ENCODE data around the gene EFNA3.

The EFNA3 gene

DNA sequence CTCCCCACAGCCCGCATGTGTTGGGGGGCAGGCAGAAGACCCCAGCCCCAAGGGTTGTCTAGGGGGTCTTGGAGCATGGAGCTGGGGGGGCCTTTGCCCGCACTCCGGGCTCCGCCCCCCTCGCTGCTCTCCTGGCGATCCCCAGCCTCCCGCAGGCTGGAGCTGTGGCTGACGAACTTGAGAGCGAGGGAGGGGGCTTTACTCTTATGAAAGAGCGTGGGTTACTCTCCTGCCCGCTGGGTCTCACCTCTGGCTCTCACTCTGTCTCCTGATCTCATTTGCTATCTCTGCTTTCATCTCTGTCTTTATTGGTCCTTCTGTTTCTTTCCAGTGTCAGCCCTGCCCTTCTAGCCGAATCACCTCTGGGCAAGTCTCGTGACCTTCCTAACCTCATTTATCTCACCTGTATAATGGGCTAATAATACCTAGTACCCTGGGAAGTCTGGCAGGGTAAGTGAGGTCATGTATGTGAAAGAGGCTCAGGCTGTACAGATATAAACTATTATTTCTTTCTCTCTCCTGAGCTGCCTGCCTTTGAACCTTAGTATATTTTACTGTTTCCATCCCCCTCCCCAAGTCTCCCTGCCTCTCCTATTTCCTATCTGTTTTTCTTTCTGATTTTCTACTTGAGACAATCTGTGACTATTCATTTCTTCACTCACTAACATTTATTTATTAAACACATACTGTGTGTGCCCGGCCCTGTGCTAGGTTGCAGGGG lies 14.4 kb upstream of the EFNA3 start (continued):
- no peak for TF ChIP-seq KLF10 (tag by site-specific recombination; IDR thresholded peaks at IDR 0.05)
- no peak for TF ChIP-seq ZNF404 (tag by site-specific recombination; IDR thresholded peaks at IDR 0.05)
- TF ChIP-seq GLIS1 (tag by site-specific recombination; IDR thresholded peaks at IDR 0.05) = peak; percentile 79
- peak; percentile 67 for TF ChIP-seq ZIC2 (tag by site-specific recombination; IDR thresholded peaks at IDR 0.05)
- TF ChIP-seq, protein P1, sequence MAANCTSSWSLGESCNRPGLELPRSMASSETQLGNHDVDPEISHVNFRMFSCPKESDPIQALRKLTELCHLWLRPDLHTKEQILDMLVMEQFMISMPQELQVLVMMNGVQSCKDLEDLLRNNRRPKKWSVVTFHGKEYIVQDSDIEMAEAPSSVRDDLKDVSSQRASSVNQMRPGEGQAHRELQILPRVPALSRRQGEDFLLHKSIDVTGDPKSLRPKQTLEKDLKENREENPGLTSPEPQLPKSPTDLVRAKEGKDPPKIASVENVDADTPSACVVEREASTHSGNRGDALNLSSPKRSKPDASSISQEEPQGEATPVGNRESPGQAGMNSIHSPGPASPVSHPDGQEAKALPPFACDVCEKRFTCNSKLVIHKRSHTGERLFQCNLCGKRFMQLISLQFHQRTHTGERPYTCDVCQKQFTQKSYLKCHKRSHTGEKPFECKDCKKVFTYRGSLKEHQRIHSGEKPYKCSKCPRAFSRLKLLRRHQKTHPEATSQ (tag by site-specific recombination; IDR thresholded peaks at IDR 0.05) = no peak
- TF ChIP-seq KLF7 (tag by site-specific recombination; IDR thresholded peaks at IDR 0.05; ENCODE audit: borderline replicate concordance) = peak; percentile 52; the same call in 1 of the 2 replicates
- peak; percentile 47 for TF ChIP-seq ZNF24 (tag by site-specific recombination; IDR thresholded peaks at IDR 0.05)
- TF ChIP-seq ZNF654 (tag by site-specific recombination; IDR thresholded peaks at IDR 0.05; ENCODE audit: low read depth) = no peak
- peak; percentile 22; the same call in 1 of the 2 replicates for TF ChIP-seq ZNF366 (tag by site-specific recombination; conservative IDR thresholded peaks at IDR 0.05)
- no peak for TF ChIP-seq OSR2 (tag by site-specific recombination; IDR thresholded peaks at IDR 0.05)
- TF ChIP-seq, protein P2, sequence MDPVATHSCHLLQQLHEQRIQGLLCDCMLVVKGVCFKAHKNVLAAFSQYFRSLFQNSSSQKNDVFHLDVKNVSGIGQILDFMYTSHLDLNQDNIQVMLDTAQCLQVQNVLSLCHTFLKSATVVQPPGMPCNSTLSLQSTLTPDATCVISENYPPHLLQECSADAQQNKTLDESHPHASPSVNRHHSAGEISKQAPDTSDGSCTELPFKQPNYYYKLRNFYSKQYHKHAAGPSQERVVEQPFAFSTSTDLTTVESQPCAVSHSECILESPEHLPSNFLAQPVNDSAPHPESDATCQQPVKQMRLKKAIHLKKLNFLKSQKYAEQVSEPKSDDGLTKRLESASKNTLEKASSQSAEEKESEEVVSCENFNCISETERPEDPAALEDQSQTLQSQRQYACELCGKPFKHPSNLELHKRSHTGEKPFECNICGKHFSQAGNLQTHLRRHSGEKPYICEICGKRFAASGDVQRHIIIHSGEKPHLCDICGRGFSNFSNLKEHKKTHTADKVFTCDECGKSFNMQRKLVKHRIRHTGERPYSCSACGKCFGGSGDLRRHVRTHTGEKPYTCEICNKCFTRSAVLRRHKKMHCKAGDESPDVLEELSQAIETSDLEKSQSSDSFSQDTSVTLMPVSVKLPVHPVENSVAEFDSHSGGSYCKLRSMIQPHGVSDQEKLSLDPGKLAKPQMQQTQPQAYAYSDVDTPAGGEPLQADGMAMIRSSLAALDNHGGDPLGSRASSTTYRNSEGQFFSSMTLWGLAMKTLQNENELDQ (tag by site-specific recombination; IDR thresholded peaks at IDR 0.05; ENCODE audit: low read depth) = no peak
- TF ChIP-seq, protein P3, sequence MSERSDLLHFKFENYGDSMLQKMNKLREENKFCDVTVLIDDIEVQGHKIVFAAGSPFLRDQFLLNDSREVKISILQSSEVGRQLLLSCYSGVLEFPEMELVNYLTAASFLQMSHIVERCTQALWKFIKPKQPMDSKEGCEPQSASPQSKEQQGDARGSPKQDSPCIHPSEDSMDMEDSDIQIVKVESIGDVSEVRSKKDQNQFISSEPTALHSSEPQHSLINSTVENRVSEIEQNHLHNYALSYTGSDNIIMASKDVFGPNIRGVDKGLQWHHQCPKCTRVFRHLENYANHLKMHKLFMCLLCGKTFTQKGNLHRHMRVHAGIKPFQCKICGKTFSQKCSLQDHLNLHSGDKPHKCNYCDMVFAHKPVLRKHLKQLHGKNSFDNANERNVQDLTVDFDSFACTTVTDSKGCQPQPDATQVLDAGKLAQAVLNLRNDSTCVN (tag by site-specific recombination; optimal IDR thresholded peaks at IDR 0.05) = peak; percentile 1
- no peak for TF ChIP-seq ZNF354C (tag by site-specific recombination; IDR thresholded peaks at IDR 0.05; ENCODE audit: borderline replicate concordance, low read depth)
- no peak for TF ChIP-seq ZNF433 (tag by site-specific recombination; IDR thresholded peaks at IDR 0.05; ENCODE audit: low read depth)
- TF ChIP-seq ZEB2 (tag by site-specific recombination; IDR thresholded peaks at IDR 0.05) = peak; percentile 11

DNA sequence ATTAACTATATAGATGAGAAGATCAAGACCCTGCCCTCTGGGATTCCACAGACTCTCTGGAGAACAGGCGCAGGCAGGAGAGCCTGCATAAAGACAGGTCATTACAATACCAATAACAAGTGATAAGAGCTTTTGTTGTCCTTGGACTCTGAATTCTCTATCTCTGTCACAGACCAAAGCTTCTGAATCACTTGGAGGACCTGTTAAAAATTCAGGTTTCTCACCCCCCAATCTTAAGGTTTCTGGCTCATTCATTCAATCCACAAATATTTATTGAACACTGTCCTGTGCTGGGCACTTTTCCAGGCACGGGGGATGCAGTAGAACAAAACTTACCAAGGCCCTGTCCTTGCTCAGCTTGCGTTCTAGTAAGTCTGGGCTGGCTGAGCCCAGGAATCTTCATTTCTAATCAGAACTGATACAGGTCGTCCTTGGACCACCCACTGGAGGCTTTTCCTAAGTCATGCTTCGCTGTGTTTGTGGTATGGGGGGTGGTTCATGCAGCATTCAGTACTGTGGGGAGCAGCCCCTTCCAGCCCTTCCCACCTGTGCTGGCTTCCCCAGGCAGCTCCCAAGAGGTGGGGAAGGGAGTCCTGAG lies 13.7 kb upstream of the EFNA3 start:
- Histone ChIP-seq H3K4me1 (ENCODE audit: control insufficient read depth, insufficient read depth, low read length) (no peaks in the 10 kb centered on the region; the same call in none of the 2 replicates), H3K9me3 (ENCODE audit: control insufficient read depth, insufficient read depth, low read depth, low read length) (no peaks in the 10 kb centered on the region), H3K36me3 (ENCODE audit: control insufficient read depth in 2 of 2, insufficient read depth in 1 of 2, low read length in 2 of 2) (peaks cover 0 to 17% of the 10 kb centered on the region in 2 experiments; a peak in 1 of 3 replicates), H3K4me3 (ENCODE audit: low read depth, low read length) (no peak overlapping the region), H3K27ac (ENCODE audit: extremely low read depth, low read depth, low read length) (no peak overlapping the region)
- ChIA-PET POLR2A (interaction anchor here (0.7 to 1.5 kb wide), 5 partner anchors 11 to 70 kb away, joined by 3 to 6 read pairs (median 5); partner anchors contain the start of gene EFNA3), CTCF (interaction anchor here (0.5 to 10.9 kb wide), 9 partner anchors 7 to 729 kb away, joined by 3 to 117 read pairs (median 5); partner anchors contain the start of genes ADAM15 and EFNA3)
- TF ChIP-seq ZNF549 (tag by site-specific recombination; IDR thresholded peaks at IDR 0.05) (no peak), ZNF394 (tag by site-specific recombination; IDR thresholded peaks at IDR 0.05; ENCODE audit: borderline replicate concordance) (no peak), ZBTB20 (tag by site-specific recombination; IDR thresholded peaks at IDR 0.05) (peak; percentile 41; the same call in 1 of the 2 replicates)

All from HEK293 (cell line).